ENCODE measurements around the gene JAM3. TPM values are rescaled to one million over a fixed set of nuclear protein-coding genes. Genes with fewer than 3 reads are reported as not detected.
A peak's percentile ranks its signal among the peaks of the same experiment; 100 is the strongest.

The JAM3 gene
- total and polyA plus RNA-seq, 2 experiments from 2014 or later: 36.6 to 51.3 TPM

DNA sequence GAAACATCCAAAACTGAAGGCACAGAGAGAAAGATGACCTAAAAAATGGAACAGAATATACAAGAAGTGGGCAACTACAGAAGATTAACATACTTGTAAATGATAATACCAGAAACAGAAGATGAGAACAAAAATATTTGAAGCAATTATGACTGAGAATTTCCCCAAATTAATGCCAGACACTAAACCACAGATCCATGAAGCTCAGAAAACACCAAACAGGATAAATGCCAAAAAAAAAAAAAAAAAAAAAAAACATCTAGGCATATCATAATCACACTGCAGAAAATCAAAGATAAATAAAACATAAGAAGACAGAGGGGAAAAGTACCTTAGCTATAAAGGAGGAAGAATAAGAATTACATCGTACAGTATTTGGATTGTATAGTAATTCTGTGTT is 65.3 kb downstream of the JAM3 start:
- Histone ChIP-seq H3K27me3 (no peaks in the 10 kb centered on the region), H3K27ac (no peak overlapping the region), H3K9me3 (ENCODE audit: low read depth) (no peaks in the 10 kb centered on the region), H3K4me1 (ENCODE audit: low read depth) (no peaks in the 10 kb centered on the region), H3K4me3 (no peak overlapping the region), H3K36me3 (no peaks in the 10 kb centered on the region)
- TF ChIP-seq, protein P1, sequence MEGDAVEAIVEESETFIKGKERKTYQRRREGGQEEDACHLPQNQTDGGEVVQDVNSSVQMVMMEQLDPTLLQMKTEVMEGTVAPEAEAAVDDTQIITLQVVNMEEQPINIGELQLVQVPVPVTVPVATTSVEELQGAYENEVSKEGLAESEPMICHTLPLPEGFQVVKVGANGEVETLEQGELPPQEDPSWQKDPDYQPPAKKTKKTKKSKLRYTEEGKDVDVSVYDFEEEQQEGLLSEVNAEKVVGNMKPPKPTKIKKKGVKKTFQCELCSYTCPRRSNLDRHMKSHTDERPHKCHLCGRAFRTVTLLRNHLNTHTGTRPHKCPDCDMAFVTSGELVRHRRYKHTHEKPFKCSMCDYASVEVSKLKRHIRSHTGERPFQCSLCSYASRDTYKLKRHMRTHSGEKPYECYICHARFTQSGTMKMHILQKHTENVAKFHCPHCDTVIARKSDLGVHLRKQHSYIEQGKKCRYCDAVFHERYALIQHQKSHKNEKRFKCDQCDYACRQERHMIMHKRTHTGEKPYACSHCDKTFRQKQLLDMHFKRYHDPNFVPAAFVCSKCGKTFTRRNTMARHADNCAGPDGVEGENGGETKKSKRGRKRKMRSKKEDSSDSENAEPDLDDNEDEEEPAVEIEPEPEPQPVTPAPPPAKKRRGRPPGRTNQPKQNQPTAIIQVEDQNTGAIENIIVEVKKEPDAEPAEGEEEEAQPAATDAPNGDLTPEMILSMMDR (IDR thresholded peaks at IDR 0.05; ENCODE audit: low read depth, low read length): no peak
- DNase-seq (ENCODE audit: low read depth in 1 of 2, low spot score in 1 of 2): no peak

DNA sequence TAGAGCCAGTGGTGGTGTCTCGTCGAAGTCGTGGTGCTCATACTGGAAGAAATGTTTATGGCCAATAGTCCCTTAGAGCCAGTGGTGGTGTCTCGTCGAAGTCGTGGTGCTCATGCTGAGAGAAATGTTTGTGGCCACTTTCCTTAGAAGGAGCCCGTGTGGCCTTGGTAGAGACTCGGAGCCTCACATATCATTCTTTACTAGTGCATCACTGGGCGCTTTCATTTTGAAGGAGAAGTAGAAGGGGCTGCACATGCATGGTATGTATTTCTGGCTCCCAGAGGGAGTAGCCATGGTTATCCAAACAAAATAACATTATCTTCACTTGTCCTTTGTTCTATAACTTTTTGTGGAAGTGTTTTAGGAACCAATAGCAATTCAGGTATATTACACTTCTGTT is 69.5 kb downstream of the JAM3 start:
- H3K27ac ChIP-seq: no peak overlapping the region
- DNase-seq (ENCODE audit: low read depth in 1 of 2, low spot score in 1 of 2): no peak
- no peaks in the 10 kb centered on the region for H3K4me1 ChIP-seq (ENCODE audit: low read depth)
- peaks cover 5% of the 10 kb centered on the region for H3K36me3 ChIP-seq
- no peaks in the 10 kb centered on the region for H3K9me3 ChIP-seq (ENCODE audit: low read depth)
- no peak overlapping the region for H3K4me3 ChIP-seq
- H3K27me3 ChIP-seq: no peaks in the 10 kb centered on the region
- TF ChIP-seq, protein P1 (IDR thresholded peaks at IDR 0.05; ENCODE audit: low read depth, low read length): no peak

DNA sequence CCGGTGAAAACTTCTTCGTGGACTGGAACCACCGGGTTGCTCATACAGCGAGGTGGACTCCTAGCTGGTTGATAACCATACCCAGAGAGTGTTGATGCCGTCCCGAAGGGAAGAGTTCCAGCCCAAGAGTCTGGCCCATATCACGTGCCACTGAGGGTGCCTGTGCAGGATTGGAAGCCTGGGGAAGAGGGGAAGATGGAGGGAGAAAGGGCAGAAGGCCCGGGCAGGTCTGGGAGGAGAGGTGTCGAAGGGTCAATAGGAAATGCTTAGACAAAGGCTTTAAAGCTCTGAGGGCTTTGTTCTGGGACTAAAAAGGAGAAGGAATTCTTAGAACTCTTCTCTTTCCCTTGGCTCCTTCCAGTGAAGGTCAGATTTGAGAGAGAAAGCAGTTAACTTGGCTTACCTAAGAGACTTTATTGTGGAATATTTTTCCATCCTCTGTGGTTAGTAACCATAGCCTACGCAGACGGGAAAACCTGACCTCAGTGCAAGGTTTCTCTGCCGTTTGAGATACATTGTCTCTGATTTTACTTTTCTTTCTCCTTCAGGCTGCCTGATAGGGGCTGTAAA is 70.5 kb downstream of the JAM3 start:
- H3K9me3 ChIP-seq (ENCODE audit: low read depth): no peaks in the 10 kb centered on the region
- DNase-seq (ENCODE audit: low read depth in 1 of 2, low spot score in 1 of 2): peak in 1 of 2 donors; percentile 9
- H3K4me3 ChIP-seq: no peak overlapping the region
- no peaks in the 10 kb centered on the region for H3K4me1 ChIP-seq (ENCODE audit: low read depth)
- H3K36me3 ChIP-seq: peaks cover 5% of the 10 kb centered on the region
- TF ChIP-seq, protein P1 (IDR thresholded peaks at IDR 0.05; ENCODE audit: low read depth, low read length): no peak
- no peaks in the 10 kb centered on the region for H3K27me3 ChIP-seq
- H3K27ac ChIP-seq: peak overlapping the region; percentile 64

DNA sequence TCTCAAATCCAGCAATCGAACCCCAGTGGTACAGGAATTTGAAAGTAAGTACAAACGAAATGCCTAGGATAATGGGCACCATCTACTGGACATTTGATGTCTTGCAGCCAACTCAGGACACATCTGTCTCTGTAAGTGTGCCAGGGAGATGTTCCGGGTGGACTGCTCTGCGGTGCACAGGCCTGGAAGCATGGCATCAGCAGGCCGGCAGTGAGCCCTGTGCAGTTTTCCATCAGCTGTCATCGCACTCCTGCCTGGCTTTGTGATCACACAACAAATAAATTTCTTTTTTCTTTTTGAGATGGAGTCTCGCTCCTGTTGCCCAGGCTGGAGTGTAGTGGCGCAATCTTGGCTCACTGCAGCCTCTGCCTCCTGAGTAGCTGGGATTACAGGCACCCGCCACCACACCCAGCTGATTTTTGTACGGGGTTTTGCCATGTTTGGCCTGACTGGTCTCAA is 71.0 kb downstream of the JAM3 start:
- peak; percentile 70 to 91 for DNase-seq (ENCODE audit: low read depth in 1 of 2, low spot score in 1 of 2)
- H3K4me3 ChIP-seq: no peak overlapping the region
- no peaks in the 10 kb centered on the region for H3K27me3 ChIP-seq
- H3K27ac ChIP-seq: peak overlapping the region; percentile 64
- no peaks in the 10 kb centered on the region for H3K4me1 ChIP-seq (ENCODE audit: low read depth)
- TF ChIP-seq, protein P1 (IDR thresholded peaks at IDR 0.05; ENCODE audit: low read depth, low read length): peak; percentile 89
- no peaks in the 10 kb centered on the region for H3K9me3 ChIP-seq (ENCODE audit: low read depth)
- H3K36me3 ChIP-seq: peaks cover 5% of the 10 kb centered on the region

DNA sequence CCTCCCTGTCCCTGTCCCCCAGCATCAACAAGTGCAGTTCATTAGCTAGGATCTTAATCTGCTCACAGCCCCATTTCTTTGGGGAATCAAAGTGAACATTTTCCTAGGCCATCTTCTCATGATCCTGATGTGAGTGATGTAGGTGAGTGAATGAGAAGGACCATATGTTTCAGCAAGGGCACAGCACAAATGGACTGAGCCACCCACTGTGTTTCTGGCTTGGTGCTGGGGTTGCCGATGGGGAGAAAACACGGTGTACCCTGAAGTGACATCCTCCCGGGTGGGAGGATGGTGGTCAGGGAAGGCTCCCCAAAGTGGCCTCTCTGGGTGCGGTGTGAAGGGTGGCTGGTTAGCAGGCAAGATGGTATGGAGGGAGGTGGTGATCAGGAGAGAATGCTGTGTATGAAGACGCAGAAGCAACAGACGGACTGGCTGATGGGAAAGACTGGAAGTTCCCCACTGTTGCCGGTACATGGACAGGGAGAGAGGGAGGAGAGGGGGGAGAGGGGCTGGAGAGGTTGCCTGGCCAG is 72.2 kb downstream of the JAM3 start:
- TF ChIP-seq, protein P1 (IDR thresholded peaks at IDR 0.05; ENCODE audit: low read depth, low read length): no peak
- H3K36me3 ChIP-seq: peaks cover 7% of the 10 kb centered on the region
- H3K4me1 ChIP-seq (ENCODE audit: low read depth): no peaks in the 10 kb centered on the region
- H3K27me3 ChIP-seq: no peaks in the 10 kb centered on the region
- no peaks in the 10 kb centered on the region for H3K9me3 ChIP-seq (ENCODE audit: low read depth)
- no peak for DNase-seq (ENCODE audit: low read depth in 1 of 2, low spot score in 1 of 2)
- no peak overlapping the region for H3K4me3 ChIP-seq
- H3K27ac ChIP-seq: no peak overlapping the region

Measured in cardiac muscle cell (in vitro differentiated cells and primary cell).